Measurements from ENCODE around the gene CCDC192. TPM values are rescaled to one million over a fixed set of nuclear protein-coding genes. Genes with fewer than 3 reads are reported as not detected.
A peak's percentile ranks its signal among the peaks of the same experiment; 100 is the strongest.

Gene CCDC192
- total RNA-seq, 2 donors from 2014 or later, result 0.25 TPM; not detected in 1

DNA sequence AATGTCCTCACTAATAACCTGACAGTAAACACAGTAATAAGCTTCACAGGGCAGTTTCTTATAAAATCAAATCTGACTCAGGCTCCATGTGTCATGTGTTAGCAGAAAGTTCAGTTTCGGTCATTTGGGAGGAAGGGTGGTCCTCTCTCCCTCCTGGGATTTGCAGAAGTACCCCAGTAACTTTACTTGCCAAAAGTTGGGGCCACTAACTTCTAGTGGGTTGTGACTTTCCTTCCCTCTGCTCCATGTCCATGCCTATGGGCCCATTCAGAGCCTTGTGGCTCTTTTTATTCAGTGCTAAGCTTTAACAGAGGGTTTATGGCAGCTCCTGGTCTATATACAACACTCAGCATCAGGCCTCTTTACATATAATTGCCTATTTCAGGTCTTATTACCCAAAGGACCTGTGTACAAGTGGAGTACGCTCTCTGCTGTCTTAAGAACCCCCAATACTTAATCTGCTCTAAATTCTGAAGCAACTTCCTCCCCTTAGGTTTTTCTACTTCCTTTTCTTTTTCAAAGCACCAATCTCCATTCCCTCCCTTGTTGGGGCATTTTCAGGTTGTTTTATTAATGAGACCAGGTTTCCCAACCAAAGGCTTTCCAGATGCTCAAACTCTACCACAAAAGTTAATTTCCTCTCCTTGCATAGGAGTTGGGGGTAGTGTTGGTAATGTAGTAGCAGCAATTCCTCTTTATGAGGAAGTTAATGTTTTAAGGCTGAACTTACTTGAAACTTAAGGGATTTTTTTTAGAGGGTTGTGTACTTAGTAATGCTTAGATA lies 107.7 kb downstream of the CCDC192 start:
- no peaks in the 10 kb centered on the region for H3K36me3 Mint-ChIP-seq (ENCODE audit: insufficient read depth in 2 of 2)
- no peak overlapping the region for H3K27ac Mint-ChIP-seq
- ATAC-seq (replicated peaks in 1 of 2) (no peak), DNase-seq (no peak)
- peaks cover 36% of the 10 kb centered on the region for H3K27me3 Mint-ChIP-seq (ENCODE audit: low read depth)
- H3K4me1 Mint-ChIP-seq (ENCODE audit: low read depth), result no peaks in the 10 kb centered on the region
- H3K4me3 Mint-ChIP-seq, result no peak overlapping the region
- no peaks in the 10 kb centered on the region for H3K9me3 Mint-ChIP-seq

- H3K4me3 Mint-ChIP-seq, result no peak overlapping the region
- no peak overlapping the region for H3K27ac Mint-ChIP-seq
- H3K4me1 Mint-ChIP-seq (ENCODE audit: low read depth), result no peaks in the 10 kb centered on the region
- H3K36me3 Mint-ChIP-seq (ENCODE audit: insufficient read depth in 2 of 2), result no peaks in the 10 kb centered on the region
- H3K27me3 Mint-ChIP-seq (ENCODE audit: low read depth), result peaks cover 36% of the 10 kb centered on the region
- DNase-seq (no peak), ATAC-seq (replicated peaks in 1 of 2) (no peak)
- H3K9me3 Mint-ChIP-seq, result no peaks in the 10 kb centered on the region
These were observed 109.4 kb downstream of the CCDC192 start for GRCh38 chr5:127812570-127812969.

- no peaks in the 10 kb centered on the region for H3K4me1 Mint-ChIP-seq (ENCODE audit: low read depth)
These were observed 110.7 kb downstream of the CCDC192 start for GRCh38 chr5:127813633-127814587.

DNA sequence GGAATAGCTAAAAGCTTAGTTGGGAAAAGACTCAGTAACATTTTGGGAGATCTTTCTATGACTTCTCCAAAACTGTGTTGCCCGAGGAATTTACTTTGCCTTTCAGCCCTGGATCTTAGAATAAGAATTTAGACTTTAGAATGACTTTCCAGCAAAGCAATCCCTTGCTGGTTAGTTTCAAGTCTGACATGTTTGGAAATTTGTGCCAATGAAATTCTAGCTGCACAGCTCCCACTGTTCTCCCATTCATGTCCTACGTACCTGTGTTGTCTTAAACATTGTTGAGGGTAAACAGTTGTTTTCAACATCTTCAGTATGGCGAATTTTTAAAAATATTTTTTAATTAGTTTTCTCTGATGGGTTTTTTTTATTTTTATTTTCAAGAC lies 111.4 kb downstream of the CCDC192 start:
- ATAC-seq (replicated peaks in 1 of 2) (no peak), DNase-seq (no peak)
- H3K27ac Mint-ChIP-seq, result no peak overlapping the region
- H3K4me3 Mint-ChIP-seq, result no peak overlapping the region
- no peaks in the 10 kb centered on the region for H3K9me3 Mint-ChIP-seq
- H3K4me1 Mint-ChIP-seq (ENCODE audit: low read depth), result no peaks in the 10 kb centered on the region
- H3K36me3 Mint-ChIP-seq (ENCODE audit: insufficient read depth in 2 of 2), result no peaks in the 10 kb centered on the region
- peaks cover 43% of the 10 kb centered on the region for H3K27me3 Mint-ChIP-seq (ENCODE audit: low read depth)

More at GRCh38 chr5:127813633-127814587, 110.7 kb downstream of the CCDC192 start:
- no peak for DNase-seq
- Mint-ChIP-seq H3K4me3 (no peak overlapping the region), H3K27me3 (ENCODE audit: low read depth) (peaks cover 43% of the 10 kb centered on the region), H3K27ac (no peak overlapping the region), H3K9me3 (no peaks in the 10 kb centered on the region), H3K36me3 (ENCODE audit: insufficient read depth in 2 of 2) (no peaks in the 10 kb centered on the region)
- ATAC-seq (replicated peaks in 1 of 2), result no peak

DNA sequence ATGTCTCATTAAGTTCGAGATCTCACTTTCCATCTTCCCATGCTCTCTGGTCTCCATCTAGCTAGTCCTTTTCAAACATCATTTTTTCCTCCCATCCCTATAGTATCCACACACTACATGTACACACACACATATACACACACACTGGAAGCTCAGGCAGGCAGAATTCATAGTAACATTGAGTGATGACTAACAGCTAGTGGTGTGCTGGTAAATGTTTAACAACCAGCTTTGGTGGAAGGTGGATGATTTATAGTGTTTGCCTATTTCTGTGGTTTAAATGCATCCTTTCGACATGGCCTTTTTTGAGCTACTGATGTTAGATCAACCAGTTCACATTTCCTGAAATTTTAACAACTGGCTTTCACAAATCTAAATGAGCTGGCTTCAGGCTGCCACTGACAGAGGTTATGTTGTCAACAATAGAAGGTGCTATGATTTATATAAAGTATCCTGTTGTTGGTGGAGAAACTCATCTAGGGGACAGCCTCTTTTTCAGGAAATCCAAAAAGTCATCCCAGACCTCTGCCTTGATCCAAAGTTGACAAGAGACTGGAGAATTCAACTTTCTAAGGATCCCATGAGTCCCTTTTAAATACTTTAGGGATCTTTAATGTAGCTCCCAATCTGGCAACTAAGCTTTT lies 117.8 kb downstream of the CCDC192 start:
- peak in 1 of 2 donors; percentile 4 for DNase-seq
- no peak overlapping the region for H3K27ac Mint-ChIP-seq

DNA sequence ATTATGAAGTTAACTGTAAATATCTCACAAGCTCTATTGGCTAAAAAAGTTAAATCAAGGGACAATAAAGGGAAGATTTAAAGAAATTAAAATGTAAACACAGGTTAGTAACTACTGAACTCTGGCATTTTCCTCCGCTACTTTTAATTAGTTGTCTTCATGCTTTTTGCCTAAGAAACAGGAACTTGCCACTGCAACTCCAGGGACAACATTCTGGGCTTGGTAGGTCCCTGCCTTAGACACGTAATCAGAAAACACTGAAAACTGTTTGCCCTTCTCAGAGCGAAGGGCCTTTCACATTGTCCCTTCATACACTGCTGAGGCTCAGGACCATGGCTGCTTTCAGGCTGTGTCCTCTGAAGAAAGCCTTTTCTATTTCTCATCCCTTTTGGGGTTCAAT lies 118.7 kb downstream of the CCDC192 start:
- Mint-ChIP-seq H3K4me1 (ENCODE audit: low read depth) (peaks cover 6% of the 10 kb centered on the region), H3K27me3 (ENCODE audit: low read depth) (peaks cover 7% of the 10 kb centered on the region), H3K27ac (no peak overlapping the region), H3K4me3 (no peak overlapping the region), H3K36me3 (ENCODE audit: insufficient read depth in 2 of 2) (peaks cover 0 to 2% of the 10 kb centered on the region in 2 donors), H3K9me3 (peaks cover 0 to 1% of the 10 kb centered on the region in 2 donors)
- DNase-seq, result no peak
- ATAC-seq (replicated peaks in 1 of 2), result no peak

More for the DNA sequence above, 117.8 kb downstream of the CCDC192 start:
- peaks cover 0 to 2% of the 10 kb centered on the region in 2 donors for H3K36me3 Mint-ChIP-seq (ENCODE audit: insufficient read depth in 2 of 2)
- peaks cover 7% of the 10 kb centered on the region for H3K27me3 Mint-ChIP-seq (ENCODE audit: low read depth)
- ATAC-seq (replicated peaks in 1 of 2), result peak; percentile 80 to 88
- H3K4me3 Mint-ChIP-seq, result no peak overlapping the region
- H3K9me3 Mint-ChIP-seq, result peaks cover 0 to 1% of the 10 kb centered on the region in 2 donors
- H3K4me1 Mint-ChIP-seq (ENCODE audit: low read depth), result peaks cover 6% of the 10 kb centered on the region

GRCh38 chr5:127824126-127824525 lies 120.9 kb downstream of the CCDC192 start:
- Mint-ChIP-seq H3K36me3 (ENCODE audit: insufficient read depth in 2 of 2) (peaks cover 0 to 2% of the 10 kb centered on the region in 2 donors), H3K27ac (no peak overlapping the region), H3K4me1 (ENCODE audit: low read depth) (peaks cover 6% of the 10 kb centered on the region), H3K9me3 (peaks cover 0 to 1% of the 10 kb centered on the region in 2 donors), H3K27me3 (ENCODE audit: low read depth) (peaks cover 17% of the 10 kb centered on the region), H3K4me3 (no peak overlapping the region)
- DNase-seq (no peak), ATAC-seq (replicated peaks in 1 of 2) (no peak)

GRCh38 chr5:127826011-127826410 lies 122.8 kb downstream of the CCDC192 start:
- Mint-ChIP-seq H3K27ac (no peak overlapping the region), H3K4me1 (ENCODE audit: low read depth) (peaks cover under 1% of the 10 kb centered on the region), H3K36me3 (ENCODE audit: insufficient read depth in 2 of 2) (no peaks in the 10 kb centered on the region), H3K27me3 (ENCODE audit: low read depth) (peaks cover 23% of the 10 kb centered on the region), H3K4me3 (no peak overlapping the region), H3K9me3 (no peaks in the 10 kb centered on the region)
- ATAC-seq (replicated peaks in 1 of 2) (no peak), DNase-seq (no peak)

- Mint-ChIP-seq H3K36me3 (ENCODE audit: insufficient read depth in 2 of 2) (no peaks in the 10 kb centered on the region), H3K4me3 (no peak overlapping the region), H3K4me1 (ENCODE audit: low read depth) (no peaks in the 10 kb centered on the region), H3K27me3 (ENCODE audit: low read depth) (peaks cover 23% of the 10 kb centered on the region), H3K9me3 (no peaks in the 10 kb centered on the region), H3K27ac (no peak overlapping the region)
- DNase-seq (no peak), ATAC-seq (replicated peaks in 1 of 2) (no peak)
These were observed 124.3 kb downstream of the CCDC192 start for GRCh38 chr5:127827451-127827850.

DNA sequence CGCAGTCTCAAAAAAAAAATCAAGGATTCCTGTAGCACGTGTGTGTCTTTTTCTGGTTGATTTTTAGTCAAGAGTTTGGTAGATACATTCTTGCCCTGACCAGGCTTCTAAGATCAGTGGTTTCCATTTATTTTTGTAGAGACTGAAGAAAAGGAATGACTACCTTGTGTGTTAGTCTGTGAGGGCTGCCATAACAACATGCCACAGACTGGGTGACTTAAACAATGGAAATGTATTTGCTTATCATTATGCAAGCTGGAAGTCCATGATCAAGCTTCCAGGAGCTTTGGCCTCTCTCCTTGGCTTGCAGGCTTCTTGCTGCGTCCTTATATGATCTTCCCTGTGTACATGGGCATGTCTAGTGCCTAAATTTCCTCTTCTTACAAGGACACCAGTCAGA lies 127.0 kb downstream of the CCDC192 start:
- Mint-ChIP-seq H3K27ac (no peak overlapping the region), H3K36me3 (ENCODE audit: insufficient read depth in 2 of 2) (no peaks in the 10 kb centered on the region), H3K4me1 (ENCODE audit: low read depth) (no peaks in the 10 kb centered on the region), H3K27me3 (ENCODE audit: low read depth) (peaks cover 23% of the 10 kb centered on the region), H3K9me3 (no peaks in the 10 kb centered on the region), H3K4me3 (no peak overlapping the region)
- DNase-seq, result no peak
- no peak for ATAC-seq (replicated peaks in 1 of 2)

GRCh38 chr5:127830829-127831598 lies 127.8 kb downstream of the CCDC192 start:
- Mint-ChIP-seq H3K27me3 (ENCODE audit: low read depth) (peaks cover 23% of the 10 kb centered on the region), H3K9me3 (no peaks in the 10 kb centered on the region), H3K27ac (no peak overlapping the region), H3K36me3 (ENCODE audit: insufficient read depth in 2 of 2) (peaks cover 0 to 3% of the 10 kb centered on the region in 2 donors), H3K4me3 (no peak overlapping the region), H3K4me1 (ENCODE audit: low read depth) (no peaks in the 10 kb centered on the region)
- DNase-seq (no peak), ATAC-seq (replicated peaks in 1 of 2) (no peak)

DNA sequence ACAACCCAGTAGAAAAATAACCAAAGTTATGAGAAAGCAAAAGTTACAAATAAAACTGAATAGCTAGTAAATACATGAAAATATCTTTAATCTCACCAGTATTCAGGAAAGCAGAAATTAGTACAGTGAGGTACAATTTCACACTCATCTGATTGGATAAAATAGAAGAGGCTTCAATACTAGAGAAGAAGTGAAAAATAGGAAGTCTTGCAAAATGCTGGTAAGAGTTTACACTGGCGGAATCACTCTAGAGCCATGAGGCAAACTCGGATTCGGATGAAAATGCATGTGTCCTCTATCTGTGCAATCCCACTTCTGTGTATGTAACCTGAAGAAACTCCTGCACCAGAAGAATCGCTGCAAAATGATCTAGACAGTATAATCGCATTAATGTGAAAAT lies 128.9 kb downstream of the CCDC192 start:
- Mint-ChIP-seq H3K4me1 (ENCODE audit: low read depth) (no peaks in the 10 kb centered on the region), H3K36me3 (ENCODE audit: insufficient read depth in 2 of 2) (peaks cover 0 to 3% of the 10 kb centered on the region in 2 donors), H3K27ac (no peak overlapping the region), H3K27me3 (ENCODE audit: low read depth) (peaks cover 23% of the 10 kb centered on the region), H3K9me3 (no peaks in the 10 kb centered on the region), H3K4me3 (no peak overlapping the region)
- DNase-seq, result no peak
- ATAC-seq (replicated peaks in 1 of 2), result no peak
